Stimulated activated CD4-positive, alpha-beta T cell treated with anti-CD3 and anti-CD28 coated beads, Interleukin-15, amount 100 ng/mL, for 48 hours (primary cell): ENCODE data around the gene USP40.
A peak's percentile ranks its signal among the peaks of the same experiment; 100 is the strongest.

Source experiments
- DNase-seq, 2 donors: peaks; one replicate each; pipeline ENCODE4 v3.0.0-alpha.2; 2020; ENCODE audit warnings: low read depth in 2 of 2

Gene USP40

GRCh38 chr2:233444501-233444900, 122.1 kb downstream of the USP40 start:
- DNase-seq, result no peak

GRCh38 chr2:233443511-233444183, 122.9 kb downstream of the USP40 start:
- peak; percentile 64 to 78 for DNase-seq

DNA sequence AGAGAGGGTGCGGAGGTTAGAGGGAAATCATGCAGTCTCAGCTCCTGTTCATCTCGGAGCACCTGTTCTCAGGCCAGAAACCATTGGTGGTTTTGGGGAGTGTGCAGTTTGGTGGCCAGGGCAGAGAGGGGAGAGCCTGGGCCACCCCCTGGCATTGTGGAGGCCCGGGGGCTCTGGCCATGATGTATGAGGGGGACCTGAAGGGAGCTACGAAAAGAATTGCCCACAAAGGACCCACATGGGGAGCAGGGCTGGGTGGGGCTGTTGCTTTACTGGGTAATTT, 124.6 kb downstream of the USP40 start:
- DNase-seq, result no peak

DNA sequence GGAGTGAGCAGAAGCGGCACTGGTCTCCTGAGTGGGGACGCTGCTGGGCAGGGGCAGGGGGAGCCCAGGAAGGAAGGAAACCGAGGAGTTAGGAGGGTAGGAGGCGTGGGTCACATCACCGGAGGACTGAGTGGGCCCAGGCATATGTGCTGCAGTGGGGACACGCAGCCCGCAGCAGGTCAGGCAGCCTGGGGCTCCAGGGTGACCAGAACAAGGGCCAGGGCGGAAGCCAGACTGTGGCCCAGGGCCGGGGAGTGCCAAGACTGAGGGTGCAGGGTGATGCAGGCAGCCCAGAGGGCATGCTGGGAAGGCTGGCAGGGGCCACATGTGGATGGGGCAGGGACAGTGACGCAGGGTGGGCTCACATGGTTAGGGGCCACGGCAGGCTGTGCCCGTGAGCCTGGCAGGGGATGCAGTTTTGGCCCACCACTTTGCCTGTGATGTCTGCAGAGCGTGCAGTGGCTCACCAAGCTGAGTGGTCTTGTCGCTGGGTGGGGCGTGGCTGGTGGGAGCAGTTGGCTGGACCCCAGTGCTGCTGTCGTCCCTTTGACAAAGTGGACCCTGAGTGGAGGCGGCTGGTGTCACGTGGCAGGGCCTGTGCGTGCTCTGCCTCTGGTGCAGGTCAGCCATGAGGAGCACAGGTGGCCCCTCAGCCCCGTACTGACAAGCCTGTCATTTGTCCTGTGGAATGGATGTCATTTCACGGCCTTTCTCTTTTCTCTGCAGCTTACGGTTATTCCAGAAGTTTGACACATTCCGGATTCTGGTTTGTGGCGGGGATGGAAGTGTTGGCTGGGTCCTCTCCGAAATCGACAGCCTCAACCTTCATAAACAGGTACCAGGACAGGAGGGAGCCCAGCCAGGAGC, 125.2 kb downstream of the USP40 start:
- no peak for DNase-seq

DNA sequence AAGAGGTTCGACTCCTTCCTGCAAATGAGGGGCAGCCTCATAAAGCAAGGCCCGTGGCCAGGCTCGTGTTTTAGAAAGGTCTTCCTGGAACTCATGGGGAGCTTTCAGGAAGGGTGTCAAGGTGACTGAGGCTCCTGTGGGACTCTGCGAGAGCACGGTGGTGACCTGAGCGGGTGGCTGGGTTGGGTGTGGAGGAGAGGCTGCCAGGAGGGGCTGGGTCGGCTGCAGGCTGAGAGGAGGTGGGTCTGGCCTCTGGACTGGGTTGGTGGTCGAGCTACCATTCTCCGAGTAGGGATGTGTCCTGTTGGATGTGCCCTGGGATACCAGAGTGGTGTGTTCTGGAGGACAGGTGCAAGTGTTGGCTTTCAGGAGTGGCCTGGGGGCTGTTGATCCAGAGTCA, 125.9 kb downstream of the USP40 start:
- DNase-seq, result no peak

DNA sequence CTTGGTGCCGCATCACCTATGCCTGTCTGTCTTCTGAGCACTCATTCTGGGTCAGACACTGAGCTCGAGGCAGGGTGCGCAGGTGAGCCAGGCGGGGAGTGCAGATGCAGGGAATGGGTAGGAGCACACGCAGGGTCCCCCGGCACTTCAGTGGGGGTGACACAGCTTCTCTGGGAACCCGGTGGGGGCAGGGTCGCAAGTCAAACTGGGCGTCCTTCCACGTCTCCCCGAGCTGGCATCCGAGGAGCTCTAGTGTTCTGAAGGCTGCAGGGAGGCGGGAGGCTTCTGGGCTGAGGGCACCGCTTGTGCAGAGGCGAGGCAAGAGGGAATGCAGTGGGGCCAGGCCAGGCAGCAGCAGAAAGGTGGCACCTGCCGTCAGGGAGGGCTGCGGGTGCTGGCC, 126.3 kb downstream of the USP40 start:
- no peak for DNase-seq

DNA sequence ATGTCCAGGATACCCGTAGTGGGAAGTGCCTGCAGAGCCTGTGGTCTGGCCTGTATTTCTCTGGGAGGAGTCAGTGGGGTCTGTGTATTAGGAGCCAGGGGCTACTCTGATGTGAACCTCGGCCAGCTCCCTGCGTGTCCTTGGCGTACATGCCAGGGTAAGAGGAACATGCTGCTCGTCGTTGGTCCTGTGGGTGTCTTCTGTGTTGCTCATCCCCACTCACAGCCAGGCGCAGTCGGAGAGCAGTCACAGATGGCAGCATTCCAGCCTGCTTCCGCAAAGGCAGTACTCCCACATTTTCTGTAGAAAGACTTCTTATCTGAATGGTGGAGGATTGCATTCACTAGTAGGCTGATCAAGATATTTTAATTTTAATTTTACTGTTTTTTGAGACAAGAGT, 127.4 kb downstream of the USP40 start:
- DNase-seq, result no peak

GRCh38 chr2:233438573-233439147, 127.9 kb downstream of the USP40 start:
- no peak for DNase-seq

- DNase-seq, result no peak
These were observed 129.1 kb downstream of the USP40 start for GRCh38 chr2:233437439-233437955.

GRCh38 chr2:233436691-233437438, 129.7 kb downstream of the USP40 start:
- no peak for DNase-seq

DNA sequence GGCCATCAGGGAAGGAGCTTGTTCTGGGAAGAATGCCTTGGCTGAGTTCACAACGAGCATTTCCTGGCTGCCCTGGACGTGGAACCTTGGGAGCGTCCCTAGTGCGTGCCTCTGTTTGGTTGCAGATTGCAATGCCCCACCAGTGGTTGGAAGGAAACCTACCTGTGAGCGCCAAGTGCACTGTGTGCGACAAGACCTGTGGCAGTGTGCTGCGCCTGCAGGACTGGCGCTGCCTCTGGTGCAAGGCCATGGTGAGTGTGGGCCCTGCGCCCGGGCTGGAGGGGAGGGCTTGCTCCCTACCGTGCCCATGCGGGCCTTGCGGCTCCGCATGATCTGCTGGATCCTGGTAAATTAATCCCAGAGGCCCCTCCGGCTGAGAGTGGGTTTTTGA, 130.4 kb downstream of the USP40 start:
- DNase-seq, result no peak

DNA sequence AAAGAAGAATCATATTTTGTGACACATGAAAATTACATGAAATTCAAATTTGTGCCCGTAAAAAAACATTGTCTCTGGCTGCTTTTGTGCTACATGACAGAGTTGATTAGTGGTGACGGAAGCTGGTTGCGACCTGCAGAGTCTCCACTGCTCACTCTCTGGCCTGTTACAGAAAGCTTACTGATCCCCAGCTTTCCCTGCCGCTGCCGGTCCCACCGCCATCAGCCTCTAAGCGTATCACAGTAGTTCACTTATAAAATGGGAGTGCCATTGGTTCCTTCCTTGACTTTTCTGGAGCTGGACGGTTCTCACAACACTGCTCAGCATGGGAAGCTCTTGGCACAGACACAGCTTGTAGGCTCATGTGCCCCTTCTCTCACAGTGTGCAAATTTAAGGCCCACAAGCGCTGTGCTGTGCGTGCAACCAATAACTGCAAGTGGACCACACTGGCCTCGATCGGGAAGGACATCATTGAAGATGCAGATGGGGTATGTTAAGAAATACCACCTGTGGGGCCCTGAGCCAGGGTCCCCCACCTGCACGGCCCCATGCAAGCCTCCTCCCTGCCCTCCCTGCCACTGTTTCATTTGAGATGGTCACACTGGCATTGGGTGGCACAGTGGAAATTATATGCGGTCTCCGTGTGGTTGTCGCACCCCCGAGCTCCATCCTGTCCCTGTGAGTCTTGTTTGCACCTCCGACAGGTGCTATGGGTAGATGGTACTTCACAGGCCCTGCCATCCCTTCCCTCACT, 131.0 kb downstream of the USP40 start:
- DNase-seq, result no peak

DNA sequence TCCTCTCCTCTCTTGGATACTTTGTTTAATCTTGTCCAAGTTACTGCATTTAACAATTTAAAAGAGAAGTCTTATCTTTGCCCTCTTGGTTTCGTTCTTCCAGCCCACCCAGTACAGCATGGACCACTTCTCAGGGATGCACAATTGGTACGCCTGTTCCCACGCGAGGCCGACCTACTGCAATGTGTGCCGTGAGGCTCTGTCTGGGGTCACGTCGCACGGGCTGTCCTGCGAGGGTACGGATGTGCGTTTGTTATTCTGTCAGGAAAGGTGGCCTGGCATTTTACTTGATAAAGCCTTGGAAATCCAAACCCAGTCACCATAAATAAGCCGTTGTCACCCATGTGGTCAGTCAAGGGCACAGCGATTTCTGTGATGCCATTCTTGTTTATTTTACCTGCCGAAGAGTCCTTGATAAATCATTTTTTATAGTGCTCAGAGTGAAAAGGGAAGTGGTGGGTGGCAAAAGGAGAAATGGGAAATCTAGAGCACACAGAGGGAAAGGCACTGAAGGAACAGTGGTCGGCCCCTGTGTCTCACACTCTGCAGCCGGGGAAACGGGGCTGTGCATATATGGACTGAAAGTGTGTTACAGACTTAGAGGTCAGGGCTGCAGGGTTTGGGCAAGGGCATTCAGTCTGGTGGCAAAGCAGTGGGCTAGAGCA, 131.8 kb downstream of the USP40 start:
- DNase-seq, result no peak

DNA sequence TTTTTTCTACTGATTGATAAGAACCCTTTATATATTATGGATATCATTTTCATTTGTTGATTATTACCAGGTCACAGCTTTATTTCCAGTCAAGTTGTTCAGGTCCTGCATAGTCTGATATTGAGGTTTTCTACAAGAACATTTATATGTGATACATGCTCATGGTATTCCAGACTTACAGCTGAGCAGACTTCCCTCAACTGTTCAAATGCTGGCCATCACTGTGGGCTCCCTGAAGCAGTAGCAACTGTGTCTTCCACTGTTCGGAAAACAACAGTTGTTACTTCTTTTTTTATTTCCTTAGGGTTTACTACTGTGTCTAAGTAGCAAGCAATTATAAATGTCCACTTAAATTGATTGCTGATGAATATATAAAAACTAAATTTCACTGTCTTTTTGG, 132.8 kb downstream of the USP40 start:
- DNase-seq, result no peak

DNA sequence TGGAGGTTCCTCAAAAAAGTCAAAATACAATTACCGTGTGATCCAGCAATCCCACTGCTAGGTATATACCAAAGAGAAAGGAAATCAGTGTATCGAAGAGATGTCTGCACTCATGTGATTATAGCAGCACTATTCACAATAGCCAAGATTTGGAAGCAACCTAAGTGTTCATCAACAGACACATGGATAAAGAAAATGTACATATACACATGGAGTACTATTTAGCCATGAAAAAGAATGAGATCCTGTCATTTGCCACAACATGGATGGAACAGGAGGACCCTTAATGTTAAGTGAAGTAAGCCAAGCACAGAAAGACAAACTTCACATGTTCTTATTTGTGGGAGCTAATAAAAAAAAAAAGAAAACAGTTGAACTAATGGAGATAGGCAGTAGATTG, 133.6 kb downstream of the USP40 start:
- DNase-seq, result no peak

DNA sequence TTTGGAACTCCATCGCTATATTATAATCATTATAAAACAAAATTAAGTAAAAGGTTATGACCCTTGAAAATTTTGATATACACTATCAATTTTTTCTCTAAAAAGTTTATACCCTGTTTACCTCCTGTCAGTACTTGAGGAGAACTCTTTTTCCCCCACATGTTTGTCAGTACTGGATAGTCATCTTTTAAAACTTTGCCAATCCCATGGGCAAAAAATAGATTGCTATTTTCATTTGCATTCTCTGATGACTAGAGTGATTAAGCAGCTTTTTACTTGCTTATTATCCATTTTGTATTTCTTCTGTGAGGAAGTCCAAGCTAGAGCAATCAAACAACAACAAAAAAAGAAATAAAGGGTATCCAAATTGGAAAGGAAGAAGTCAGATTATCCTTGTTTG, 135.9 kb downstream of the USP40 start:
- no peak for DNase-seq

DNA sequence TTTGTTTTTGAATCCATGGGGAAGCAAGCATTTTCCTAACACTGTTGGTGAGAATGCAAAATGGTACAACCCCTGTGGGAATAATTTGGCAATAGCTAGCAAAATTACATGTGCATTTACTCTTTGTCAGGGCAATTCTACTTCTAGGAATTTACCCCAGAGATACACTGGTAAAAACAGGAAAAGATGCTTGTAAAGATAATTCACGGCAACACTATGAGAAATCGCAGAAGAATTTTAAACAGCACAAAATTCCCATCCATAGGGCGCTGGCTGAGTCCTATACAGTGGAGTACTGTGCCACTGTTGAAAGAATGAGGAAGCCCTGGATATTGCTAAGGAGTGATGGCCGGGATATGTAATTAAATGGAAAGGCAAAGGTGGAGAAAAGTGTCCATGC, 136.5 kb downstream of the USP40 start:
- no peak for DNase-seq

GRCh38 chr2:233429175-233429897, 137.2 kb downstream of the USP40 start:
- no peak for DNase-seq

DNA sequence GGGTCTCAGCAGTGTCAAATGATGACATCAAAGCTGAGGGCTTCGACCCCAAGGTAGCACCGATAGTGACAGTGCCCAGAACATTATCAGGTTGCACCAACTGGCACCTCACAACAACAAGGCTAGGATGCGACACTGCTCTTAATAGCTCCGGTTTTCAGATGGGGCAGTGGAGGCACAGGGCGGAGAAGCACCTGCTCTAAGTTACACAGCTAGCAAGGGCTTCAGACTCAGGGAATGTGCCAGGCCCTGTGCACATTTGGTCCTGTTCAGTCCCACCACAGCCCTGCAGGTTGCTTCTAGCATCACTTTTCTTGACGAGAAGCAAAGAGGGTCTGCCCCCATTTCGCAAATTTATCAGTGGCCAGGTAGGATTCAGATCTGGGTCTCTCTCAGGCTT, 138.1 kb downstream of the USP40 start:
- no peak for DNase-seq

- DNase-seq, result no peak
These were observed 138.6 kb downstream of the USP40 start for GRCh38 chr2:233428008-233428407.
